HG02973 (cell line): Measurements from ENCODE around the gene DBNDD2.

Experiments
- ATAC-seq: cut with Tn5 transposase; IDR thresholded peaks from one replicate; pipeline ENCODE4 v1.9.1; 2021; ENCODE audit warnings: moderate library complexity; ENCODE audit not compliant: unreplicated experiment

DBNDD2 gene, protein sequence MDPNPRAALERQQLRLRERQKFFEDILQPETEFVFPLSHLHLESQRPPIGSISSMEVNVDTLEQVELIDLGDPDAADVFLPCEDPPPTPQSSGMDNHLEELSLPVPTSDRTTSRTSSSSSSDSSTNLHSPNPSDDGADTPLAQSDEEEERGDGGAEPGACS

DNA sequence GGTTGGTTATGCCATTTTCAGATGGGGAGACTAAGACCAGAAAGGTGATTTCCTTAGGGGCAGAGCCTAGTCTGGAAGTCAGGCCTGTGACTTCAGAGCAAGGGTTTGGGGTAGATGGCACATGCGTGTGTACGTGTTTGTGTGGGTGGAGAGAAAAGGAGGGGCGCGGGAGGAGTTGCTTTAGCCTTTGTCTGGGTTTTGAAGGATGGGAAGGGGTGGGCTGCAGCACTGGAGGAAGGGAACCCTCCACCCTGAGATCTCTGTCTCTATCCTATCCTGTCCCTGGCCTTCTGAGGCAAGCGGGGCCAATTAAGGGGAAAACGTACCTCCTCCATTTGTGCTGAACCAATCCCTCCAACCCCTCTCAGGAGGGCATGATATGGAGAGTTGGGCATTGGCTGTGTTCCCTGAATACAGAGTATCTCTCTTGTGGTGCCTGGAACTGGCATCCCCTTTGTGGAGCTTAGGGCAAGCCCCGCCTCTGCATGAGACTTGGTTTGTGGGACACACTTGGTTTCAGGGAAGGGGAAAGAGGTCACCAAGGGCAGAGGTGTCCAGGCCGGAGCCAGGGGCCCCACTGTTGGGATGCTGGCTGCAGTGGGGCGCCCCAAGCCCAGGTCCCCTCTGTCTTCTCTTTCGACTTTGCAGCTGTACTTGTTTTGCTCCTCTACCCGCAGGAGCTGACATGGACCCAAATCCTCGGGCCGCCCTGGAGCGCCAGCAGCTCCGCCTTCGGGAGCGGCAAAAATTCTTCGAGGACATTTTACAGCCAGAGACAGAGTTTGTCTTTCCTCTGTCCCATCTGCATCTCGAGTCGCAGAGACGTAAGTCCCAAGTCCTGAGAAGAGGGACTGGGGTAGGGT is at the start of gene DBNDD2:
Gene DBNDD2 (plus strand): TSS at position 507 of the 863 bp plus-strand sequence. CDS start 179 bp downstream, at position 686.
- no peak for ATAC-seq

DNA sequence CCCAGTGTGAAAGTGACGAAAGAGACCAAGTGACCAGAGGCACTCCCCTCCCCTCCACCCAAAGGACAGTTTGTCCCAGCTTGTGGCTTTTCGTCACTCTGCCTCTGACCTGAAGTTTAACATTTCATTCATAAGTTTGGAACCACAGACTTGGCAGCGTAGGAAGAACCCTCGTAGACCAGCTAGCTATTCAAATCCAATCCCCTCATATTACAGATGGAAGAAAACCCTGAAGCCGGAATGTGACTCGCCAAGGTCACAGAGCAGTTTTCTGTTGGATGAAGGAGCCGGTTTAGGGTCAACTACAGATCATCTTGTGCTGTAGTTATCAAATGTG is 49.1 kb upstream of the DBNDD2 start:
- ATAC-seq = no peak

DNA sequence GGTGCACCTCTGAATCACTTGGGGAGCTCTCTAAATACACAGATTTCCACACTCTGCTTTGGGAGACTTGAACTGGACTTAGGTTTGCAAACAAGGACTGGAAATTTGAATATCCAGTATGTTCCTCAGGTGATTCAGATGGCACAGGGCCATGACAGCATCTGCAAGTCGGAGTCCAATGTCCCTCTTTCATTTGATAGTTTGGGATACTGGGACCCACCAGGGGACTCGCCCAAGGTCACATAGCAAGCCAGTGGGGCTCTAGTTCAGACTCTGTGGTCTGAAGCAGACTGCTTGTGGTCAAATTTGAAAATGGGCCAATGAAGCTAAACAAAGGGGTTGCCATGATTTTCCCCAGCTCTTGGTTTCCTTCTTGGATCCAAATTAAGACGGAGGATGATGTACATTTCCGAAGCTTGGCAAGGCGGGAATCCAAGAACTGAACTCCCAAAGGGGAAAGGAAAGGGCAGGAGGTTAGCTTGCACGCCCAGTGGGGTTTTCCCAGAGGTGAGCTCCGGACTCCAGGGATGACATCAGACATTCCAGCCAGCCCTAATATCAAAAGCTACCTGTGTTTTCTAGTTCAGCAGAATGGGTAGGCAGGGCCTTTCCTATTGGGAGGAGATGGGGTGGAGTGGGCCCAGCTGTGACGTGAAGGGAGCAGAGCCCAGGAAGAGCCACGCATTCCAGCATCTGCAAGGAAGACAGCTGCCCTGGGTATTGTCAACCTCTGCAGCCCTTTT is 48.5 kb upstream of the DBNDD2 start:
- ATAC-seq = no peak

DNA sequence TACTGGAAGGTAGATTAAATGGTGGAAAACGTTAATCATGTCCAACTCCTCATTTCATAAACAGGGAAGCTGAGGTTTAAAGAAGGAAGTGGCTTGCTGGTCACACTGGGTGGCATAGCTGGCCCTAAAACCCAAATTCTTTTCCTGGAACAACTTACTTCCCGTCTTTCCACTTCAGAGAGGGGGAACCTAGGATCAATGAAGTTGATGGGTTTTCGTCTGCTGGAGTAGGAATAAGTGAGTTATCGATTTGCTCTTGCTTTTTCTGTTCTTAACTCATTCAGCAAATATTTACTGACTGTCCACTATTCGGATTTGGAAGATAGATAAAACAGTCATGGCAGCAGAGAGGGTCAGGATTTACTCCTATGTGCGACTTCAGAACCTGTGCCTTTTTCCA is 46.3 kb upstream of the DBNDD2 start:
- ATAC-seq = no peak

DNA sequence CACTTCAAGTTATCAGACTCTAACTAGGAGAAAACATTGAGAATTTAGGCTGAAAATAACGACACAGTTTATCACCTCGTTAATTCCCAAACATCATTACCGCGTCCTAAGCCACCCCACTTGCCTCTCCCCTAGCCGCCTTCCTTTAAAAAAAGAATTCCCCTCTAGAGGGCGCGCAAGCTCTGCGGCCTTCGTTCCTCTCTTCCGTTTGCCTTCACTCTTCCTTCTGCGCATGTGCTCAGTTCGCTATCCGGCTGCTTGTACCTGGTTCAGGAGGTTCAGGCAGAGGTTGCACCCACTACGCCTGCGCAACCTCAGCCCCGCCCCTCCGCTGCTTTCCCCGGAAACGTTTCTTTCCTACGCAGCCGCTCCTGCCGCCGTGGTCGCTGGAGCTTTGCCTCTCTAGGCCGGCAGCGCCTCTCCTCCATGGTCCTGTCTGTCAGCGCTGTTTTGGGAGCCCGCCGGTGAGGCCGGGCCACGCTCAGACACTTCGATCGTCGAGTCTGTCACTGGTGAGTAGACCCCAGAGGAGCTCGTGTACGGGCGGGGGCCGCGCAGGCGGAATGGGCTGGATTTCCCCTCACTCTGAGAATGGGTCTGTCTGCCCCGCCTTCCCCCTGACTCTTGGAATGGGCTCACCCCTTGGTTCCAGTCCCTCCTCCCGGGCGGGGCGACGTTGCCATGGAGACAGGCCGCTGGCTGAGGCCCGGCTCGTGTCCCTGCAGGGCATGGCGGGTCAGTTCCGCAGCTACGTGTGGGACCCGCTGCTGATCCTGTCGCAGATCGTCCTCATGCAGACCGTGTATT is 45.1 kb upstream of the DBNDD2 start, which contains the start of gene SYS1:
Gene SYS1 (plus strand): TSS at position 353 of the 807 bp plus-strand sequence. CDS start 376 bp downstream, at position 729.
- peak; percentile 70 for ATAC-seq

DNA sequence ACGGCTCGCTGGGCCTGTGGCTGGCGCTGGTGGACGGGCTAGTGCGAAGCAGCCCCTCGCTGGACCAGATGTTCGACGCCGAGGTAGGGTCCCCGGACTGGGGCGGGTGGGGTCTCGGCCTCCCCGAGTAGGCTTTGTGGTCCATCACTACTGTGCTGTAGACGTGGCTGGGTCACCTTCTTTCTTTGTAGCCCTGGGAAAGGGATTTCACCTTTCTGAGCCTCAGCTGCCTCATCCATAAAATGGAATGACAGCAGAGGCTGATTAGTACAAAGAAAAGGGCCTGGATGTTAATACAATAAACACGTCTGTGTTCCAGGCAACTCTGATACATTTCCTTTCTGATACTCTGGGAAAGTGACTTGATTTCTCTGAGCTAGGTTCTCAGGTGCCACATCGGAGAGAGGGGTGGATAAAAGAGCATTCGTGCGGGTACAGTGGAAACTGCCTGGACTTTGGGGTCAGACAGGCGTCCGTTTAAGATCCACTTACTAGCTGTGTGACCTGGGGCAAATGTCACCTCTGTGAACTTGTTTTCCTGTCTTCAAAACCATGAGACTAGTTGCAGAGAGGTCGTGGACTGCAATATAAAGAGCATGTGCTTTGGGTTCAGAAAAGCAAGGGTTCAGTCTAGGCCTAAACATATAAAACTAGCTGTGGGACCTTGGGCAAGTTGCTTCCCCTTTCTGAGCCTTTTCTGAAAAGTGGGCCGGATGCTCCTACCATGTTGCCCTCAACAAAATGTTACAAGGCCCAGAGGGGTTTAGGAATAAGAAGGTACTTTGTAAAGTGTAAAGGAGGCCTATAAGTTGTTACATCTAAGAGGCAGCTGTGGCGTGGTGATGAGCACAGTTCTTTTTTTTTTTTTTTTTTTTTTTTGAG is 44.2 kb upstream of the DBNDD2 start:
- ATAC-seq = no peak

DNA sequence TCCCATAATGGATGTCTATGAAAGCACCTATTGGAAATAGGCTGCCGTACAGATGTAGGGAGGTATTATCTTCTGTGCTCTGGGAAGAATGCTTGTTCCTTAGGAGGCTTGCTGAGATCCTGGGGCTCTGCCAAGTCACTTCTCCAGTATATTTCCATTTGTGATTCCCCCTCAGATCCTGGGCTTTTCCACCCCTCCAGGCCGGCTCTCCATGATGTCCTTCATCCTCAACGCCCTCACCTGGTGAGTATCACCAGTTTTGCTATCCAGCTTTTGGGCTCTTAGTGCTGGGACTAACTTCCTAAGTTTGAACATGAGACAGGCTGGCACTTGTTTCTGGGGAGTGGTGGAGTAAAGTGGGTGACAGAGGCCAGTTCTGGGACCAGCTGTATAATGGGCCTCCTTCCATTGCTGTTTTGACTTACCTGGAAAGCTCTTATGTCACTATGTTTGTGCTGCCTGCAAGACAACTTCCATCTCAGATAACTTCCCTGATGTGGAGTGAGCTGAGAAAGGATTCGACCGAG is 42.6 kb upstream of the DBNDD2 start:
- ATAC-seq = no peak

DNA sequence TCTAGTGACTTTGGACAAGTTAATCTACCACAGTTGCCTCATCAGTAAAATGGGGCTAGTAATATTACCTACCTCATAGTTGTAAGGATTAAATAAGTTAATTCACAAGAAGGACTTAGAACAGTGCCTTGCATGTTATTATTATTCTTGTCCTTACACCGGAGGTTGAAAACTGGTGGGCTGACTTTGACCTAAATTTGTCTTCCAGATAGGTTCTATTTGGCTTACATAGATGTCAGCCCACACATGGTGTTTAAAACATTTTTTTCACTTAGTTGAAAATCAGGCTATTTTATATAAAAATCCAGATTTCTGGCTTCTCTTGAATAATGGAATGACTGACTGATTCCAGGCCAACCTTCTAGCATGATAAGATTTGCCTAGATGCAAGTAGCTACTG is 41.9 kb upstream of the DBNDD2 start:
- no peak for ATAC-seq

DNA sequence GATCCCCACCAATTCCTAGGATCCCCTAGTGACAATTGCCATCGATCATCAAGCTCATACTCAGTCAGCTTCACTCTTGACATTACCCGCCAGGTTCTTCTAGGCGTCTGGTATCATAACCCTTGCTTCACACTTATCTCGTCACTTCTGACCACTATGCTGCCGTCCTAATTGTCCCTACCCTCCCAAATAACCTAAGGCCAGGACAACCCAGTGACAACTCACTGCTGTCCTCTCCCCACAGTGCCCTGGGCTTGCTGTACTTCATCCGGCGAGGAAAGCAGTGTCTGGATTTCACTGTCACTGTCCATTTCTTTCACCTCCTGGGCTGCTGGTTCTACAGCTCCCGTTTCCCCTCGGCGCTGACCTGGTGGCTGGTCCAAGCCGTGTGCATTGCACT is 41.5 kb upstream of the DBNDD2 start:
- no peak for ATAC-seq

DNA sequence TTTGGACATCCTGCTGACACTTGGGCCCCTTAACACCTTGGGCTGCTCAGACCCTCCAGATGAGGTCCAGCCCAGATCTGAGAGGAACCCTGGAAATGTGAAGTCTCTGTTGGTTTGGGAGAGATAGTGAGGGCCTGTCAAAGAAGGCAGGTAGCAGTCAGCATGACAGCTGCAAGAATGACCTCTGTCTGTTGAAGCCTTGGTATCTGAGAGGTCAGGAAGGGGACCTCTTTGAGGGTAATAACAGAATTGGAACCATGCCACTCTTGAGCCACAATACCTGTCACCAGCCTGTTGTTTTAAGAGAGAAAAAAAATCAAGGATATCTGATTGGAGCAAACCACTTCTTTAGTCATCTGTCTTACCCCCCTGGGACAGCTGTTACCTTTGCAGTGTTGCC is 41.0 kb upstream of the DBNDD2 start:
- ATAC-seq = no peak

DNA sequence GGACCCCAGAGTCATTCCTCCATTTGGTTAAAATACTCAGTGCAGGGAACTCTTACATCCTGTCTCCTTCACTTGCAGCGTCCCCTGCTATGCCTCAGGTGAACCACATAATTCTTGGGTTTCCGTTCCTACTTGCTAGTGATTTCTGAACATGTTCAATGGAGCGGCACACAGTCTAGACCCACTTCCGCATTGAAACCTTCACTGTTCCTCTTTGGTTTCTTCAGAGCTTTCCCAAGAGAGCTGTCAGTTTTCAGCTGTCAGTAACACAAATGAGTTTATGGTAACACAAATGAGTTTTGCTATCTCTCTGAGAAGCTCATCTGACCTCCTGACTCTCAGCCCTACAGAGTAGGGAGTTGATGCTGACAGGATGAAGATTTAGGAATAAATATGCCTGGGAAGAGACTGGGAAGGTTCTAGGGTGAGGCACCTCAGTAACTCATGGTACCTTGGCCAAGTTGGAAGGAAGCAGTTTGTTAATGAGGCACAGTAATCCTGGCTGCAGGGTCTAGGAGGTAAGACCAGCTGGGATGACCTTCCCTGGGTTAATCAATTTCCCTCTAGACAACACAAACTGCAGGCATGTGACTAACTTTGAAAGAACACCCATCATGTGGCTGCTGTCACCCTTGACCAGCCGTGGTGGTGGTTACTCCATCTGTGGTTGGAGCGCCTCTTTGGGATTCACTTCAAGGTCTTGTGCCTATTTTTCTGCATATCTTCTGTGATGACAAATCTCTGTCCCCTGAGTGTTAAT is 39.7 kb upstream of the DBNDD2 start:
- peak; percentile 69 for ATAC-seq

DNA sequence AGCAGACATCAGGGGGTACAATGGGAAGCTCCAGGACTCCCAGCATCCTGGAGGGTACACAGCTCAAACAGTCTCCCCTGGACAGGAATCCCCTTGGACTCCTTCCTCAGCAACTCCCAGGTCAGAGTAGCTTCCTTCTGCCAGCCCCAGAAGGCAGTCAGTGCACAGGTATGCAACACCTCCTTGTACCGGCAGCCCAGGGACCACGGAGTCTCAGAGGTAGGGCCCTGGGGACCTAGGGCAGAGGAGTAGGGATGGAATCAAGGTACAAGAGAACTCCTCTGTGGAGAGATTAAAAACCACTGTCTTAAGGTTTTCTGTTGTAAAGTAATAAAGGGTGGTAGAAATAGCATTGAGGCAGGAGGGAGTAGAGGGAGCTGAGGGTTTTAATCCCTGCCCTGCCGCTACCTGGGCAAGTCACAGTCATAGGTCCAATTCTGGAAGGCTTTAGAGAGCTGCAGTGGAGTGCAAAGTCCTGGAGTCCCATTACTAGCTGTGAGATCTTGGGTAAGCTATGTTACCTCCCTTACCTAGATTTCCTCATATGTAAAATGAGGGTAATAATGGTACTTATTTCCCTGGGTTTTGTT is 37.4 kb upstream of the DBNDD2 start:
- ATAC-seq = no peak

DNA sequence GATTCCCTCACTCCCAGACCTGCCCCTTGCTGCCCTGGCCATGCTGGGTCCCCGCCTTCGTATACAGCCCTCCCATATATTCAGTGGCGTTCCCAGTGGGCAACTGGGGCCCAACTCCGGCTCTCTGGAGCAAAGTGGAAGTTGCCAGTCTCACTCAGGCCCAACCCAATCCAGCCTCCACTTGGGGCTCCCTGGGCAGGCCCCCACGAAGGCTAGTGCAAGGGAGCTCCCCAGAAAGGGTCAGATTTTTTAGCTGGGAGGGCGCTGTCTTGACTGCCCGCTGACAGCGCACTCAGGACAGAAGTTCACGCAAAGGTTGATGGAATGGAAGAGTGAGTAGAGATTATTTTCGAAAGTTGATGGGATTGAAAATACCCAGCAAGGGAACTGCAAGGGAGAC is 35.8 kb upstream of the DBNDD2 start:
- no peak for ATAC-seq

DNA sequence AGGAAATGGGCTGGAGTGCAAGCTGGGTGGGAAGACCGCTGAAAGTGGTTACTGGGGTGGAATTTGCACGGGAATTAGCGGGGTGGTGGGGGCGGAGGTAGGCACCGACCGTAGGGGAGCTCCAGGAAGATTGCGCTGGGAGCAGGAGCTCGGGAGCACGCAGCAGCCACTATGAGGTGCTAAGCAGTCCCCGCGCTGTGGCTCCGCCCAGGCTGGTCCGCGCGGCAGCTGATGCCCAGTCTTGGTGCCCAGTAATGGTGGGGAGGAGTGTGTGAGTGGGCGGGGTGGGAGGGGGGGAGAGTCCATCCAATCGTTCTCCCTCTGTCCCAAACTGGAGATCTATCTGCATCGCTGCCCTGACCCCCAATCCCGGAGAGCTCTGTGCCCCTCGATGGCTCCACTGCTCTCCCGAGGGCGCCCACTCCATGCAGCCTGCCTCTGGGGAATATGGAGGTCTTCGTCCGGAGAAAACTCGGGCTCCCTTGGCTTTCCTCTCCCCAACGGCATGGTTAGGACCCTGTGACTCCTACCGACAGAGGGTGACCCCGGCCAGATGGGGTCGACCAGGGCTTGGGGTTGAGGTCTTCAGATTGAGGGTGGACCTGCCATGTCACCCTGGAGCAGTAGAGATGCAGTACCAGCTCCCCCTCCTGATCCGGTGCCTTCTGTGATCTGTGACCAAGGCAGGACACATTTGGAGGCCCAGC is 35.3 kb upstream of the DBNDD2 start:
- ATAC-seq = no peak

DNA sequence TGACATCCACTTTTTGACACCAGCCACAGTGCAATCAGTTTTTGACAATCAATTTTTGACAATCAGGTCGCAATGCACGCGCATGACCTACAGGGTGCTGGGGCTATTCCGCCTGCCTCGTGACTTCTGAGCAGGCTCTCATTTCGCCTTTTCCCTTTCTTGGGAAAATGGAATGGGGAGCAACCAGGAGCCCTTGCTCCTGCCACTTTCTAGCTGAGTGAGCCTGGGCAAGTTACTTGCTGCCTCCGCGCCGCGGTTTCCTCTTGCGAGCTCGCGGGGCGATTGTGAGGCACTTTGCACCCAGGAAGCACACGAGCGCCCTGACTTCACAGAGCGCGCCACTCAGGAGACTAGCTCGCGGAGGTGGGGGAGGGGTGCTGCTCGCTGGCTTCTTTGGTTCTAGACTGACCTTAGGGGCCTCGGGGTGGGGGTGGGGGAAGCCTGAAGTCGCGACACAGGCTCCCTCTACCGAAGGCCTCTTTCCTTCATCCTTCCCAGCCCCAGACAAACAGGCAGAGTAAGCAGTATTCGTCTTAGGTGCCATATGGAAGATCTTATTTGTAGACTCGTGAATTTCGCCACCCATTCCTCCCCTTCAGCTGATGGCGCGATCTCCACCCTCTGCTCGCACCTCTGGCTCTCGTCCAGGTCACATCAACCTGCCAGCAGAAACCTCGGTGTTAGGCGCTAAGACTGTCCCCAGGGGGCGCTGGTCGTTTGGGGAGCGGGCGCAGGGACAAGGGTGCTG is 34.6 kb upstream of the DBNDD2 start:
- ATAC-seq = no peak

DNA sequence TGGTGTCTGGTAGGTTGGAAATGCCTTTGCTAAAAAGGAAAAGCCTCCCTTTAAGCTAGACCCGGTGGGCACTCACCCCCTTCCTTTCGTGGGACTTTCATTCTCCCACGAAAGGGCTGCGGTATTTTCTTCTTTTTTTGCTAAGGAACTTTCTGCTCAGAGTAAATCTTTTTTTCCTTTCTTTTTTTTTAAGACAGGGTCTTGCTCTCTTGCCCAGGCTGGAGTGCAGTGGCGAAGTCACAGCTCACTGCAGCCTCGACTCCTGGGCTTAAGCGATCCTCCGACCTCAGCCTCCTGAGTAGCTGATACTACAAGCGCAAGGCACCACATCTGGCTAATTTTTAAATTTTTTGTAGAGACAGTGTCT is 34.0 kb upstream of the DBNDD2 start:
- no peak for ATAC-seq

DNA sequence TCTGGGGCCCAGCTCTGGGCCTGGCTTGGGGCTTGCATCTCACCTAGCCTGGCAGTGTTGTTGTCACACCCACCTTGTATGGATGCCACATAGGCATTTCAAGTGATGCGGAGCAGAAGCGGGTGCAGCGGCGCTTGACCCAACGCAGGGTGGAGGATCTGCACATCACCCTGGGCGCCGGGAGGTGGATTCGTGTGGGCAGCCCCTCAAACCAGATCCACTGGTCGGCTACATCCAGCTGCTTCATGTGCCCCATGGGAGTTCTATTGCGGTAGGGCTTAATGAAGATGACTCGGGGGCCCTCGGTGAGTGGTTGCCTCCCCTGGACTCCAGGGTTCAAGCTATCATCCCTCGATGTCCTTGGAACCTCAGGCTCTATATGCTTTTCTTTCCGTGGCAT is 33.1 kb upstream of the DBNDD2 start:
- no peak for ATAC-seq
